Muscle layer of colon (tissue), 2 donors: ENCODE results near the gene SUGCT.

Experiments
- H3K27ac ChIP-seq: one replicate; pipeline ENCODE4 v1.7.0; 2013; ENCODE audit warnings: low read depth, mild to moderate bottlenecking, low read length, moderate library complexity
- H3K27me3 ChIP-seq, 2 donors: one replicate each; pipeline ENCODE4 v1.7.0; 2013; ENCODE audit warnings: low read length in 2 of 2, mild to moderate bottlenecking in 2 of 2; ENCODE audit not compliant: insufficient read depth in 2 of 2, control insufficient read depth in 1 of 2
- H3K36me3 ChIP-seq: one replicate; pipeline ENCODE4 v1.7.0; 2013; ENCODE audit warnings: mild to moderate bottlenecking, low read length; ENCODE audit not compliant: insufficient read depth
- H3K4me1 ChIP-seq: one replicate; pipeline ENCODE4 v1.7.0; 2013; ENCODE audit warnings: mild to moderate bottlenecking, low read length; ENCODE audit not compliant: insufficient read depth
- H3K4me3 ChIP-seq, 2 donors: one replicate each; pipeline ENCODE4 v1.7.0; 2013; ENCODE audit warnings: low read length in 2 of 2, low read depth in 1 of 2, mild to moderate bottlenecking in 1 of 2, moderate library complexity in 1 of 2
- H3K9ac ChIP-seq: one replicate; pipeline ENCODE4 v1.7.0; 2013; ENCODE audit warnings: low read length
- H3K9me3 ChIP-seq: one replicate; pipeline ENCODE4 v1.7.0; 2013; ENCODE audit warnings: mild to moderate bottlenecking, low read length
- donor health status: abdominal sarcoma.
- donor health status: Adenocarcinoma of cecum.

The SUGCT gene

GRCh38 chr7:40457776-40458480, 323.1 kb downstream of the SUGCT start:
- Histone ChIP-seq H3K9ac (no peak overlapping the region), H3K27me3 (no peaks in the 10 kb centered on the region), H3K4me3 (no peak overlapping the region), H3K27ac (no peak overlapping the region), H3K9me3 (no peaks in the 10 kb centered on the region), H3K36me3 (no peaks in the 10 kb centered on the region), H3K4me1 (no peaks in the 10 kb centered on the region)

- H3K27ac ChIP-seq, result no peak overlapping the region
- no peak overlapping the region for H3K4me3 ChIP-seq
- no peaks in the 10 kb centered on the region for H3K27me3 ChIP-seq
- no peak overlapping the region for H3K9ac ChIP-seq
- no peaks in the 10 kb centered on the region for H3K36me3 ChIP-seq
- no peaks in the 10 kb centered on the region for H3K4me1 ChIP-seq
- H3K9me3 ChIP-seq, result no peaks in the 10 kb centered on the region
Observed at GRCh38 chr7:40463446-40463845, 328.6 kb downstream of the SUGCT start.

GRCh38 chr7:40468891-40469864, 334.4 kb downstream of the SUGCT start:
- peaks cover 8% of the 10 kb centered on the region for H3K4me1 ChIP-seq
- H3K9ac ChIP-seq, result no peak overlapping the region
- no peak overlapping the region for H3K4me3 ChIP-seq
- H3K9me3 ChIP-seq, result no peaks in the 10 kb centered on the region
- no peaks in the 10 kb centered on the region for H3K27me3 ChIP-seq
- H3K36me3 ChIP-seq, result no peaks in the 10 kb centered on the region
- H3K27ac ChIP-seq, result no peak overlapping the region

- Histone ChIP-seq H3K36me3 (no peaks in the 10 kb centered on the region), H3K4me1 (peaks cover 8% of the 10 kb centered on the region), H3K9me3 (no peaks in the 10 kb centered on the region), H3K4me3 (no peak overlapping the region), H3K27ac (no peak overlapping the region), H3K9ac (no peak overlapping the region), H3K27me3 (no peaks in the 10 kb centered on the region)
Observed at GRCh38 chr7:40470091-40470592, 335.3 kb downstream of the SUGCT start.

GRCh38 chr7:40470817-40471216, 336.0 kb downstream of the SUGCT start:
- Histone ChIP-seq H3K4me3 (no peak overlapping the region), H3K36me3 (no peaks in the 10 kb centered on the region), H3K9me3 (no peaks in the 10 kb centered on the region), H3K27ac (no peak overlapping the region), H3K27me3 (no peaks in the 10 kb centered on the region), H3K9ac (no peak overlapping the region), H3K4me1 (peaks cover 8% of the 10 kb centered on the region)

- peaks cover 8% of the 10 kb centered on the region for H3K4me1 ChIP-seq
Observed at GRCh38 chr7:40471891-40472290, 337.1 kb downstream of the SUGCT start.

GRCh38 chr7:40474790-40475680, 340.2 kb downstream of the SUGCT start:
- Histone ChIP-seq H3K4me3 (no peak overlapping the region), H3K27ac (no peak overlapping the region), H3K27me3 (no peaks in the 10 kb centered on the region), H3K36me3 (no peaks in the 10 kb centered on the region), H3K9ac (no peak overlapping the region), H3K9me3 (no peaks in the 10 kb centered on the region), H3K4me1 (peaks cover 5% of the 10 kb centered on the region)

More at GRCh38 chr7:40471891-40472290, 337.1 kb downstream of the SUGCT start:
- no peak overlapping the region for H3K9ac ChIP-seq
- H3K9me3 ChIP-seq, result no peaks in the 10 kb centered on the region
- no peaks in the 10 kb centered on the region for H3K27me3 ChIP-seq
- no peak overlapping the region for H3K4me3 ChIP-seq
- no peak overlapping the region for H3K27ac ChIP-seq
- no peaks in the 10 kb centered on the region for H3K36me3 ChIP-seq

- Histone ChIP-seq H3K9me3 (no peaks in the 10 kb centered on the region), H3K4me3 (no peak overlapping the region), H3K27me3 (no peaks in the 10 kb centered on the region), H3K4me1 (no peaks in the 10 kb centered on the region), H3K27ac (no peak overlapping the region), H3K36me3 (no peaks in the 10 kb centered on the region), H3K9ac (no peak overlapping the region)
Observed at GRCh38 chr7:40475681-40475982, 340.8 kb downstream of the SUGCT start.

- no peaks in the 10 kb centered on the region for H3K9me3 ChIP-seq
- H3K4me1 ChIP-seq, result no peaks in the 10 kb centered on the region
- H3K27ac ChIP-seq, result no peak overlapping the region
- no peaks in the 10 kb centered on the region for H3K27me3 ChIP-seq
- no peaks in the 10 kb centered on the region for H3K36me3 ChIP-seq
- H3K4me3 ChIP-seq, result no peak overlapping the region
- H3K9ac ChIP-seq, result no peak overlapping the region
Observed at GRCh38 chr7:40477094-40477493, 342.3 kb downstream of the SUGCT start.

- H3K27me3 ChIP-seq, result no peaks in the 10 kb centered on the region
- H3K9ac ChIP-seq, result no peak overlapping the region
- H3K9me3 ChIP-seq, result no peaks in the 10 kb centered on the region
- H3K4me1 ChIP-seq, result no peaks in the 10 kb centered on the region
- H3K4me3 ChIP-seq, result no peak overlapping the region
- H3K27ac ChIP-seq, result no peak overlapping the region
- H3K36me3 ChIP-seq, result no peaks in the 10 kb centered on the region
Observed at GRCh38 chr7:40482845-40483244, 348.0 kb downstream of the SUGCT start.

GRCh38 chr7:40483630-40484029, 348.8 kb downstream of the SUGCT start:
- Histone ChIP-seq H3K36me3 (no peaks in the 10 kb centered on the region), H3K9me3 (no peaks in the 10 kb centered on the region), H3K27me3 (no peaks in the 10 kb centered on the region), H3K4me1 (no peaks in the 10 kb centered on the region), H3K27ac (no peak overlapping the region), H3K9ac (no peak overlapping the region), H3K4me3 (no peak overlapping the region)
